B cell (primary cell): Measurements from ENCODE around the gene ERAS. TPM values are rescaled to one million over a fixed set of nuclear protein-coding genes. Genes with fewer than 3 reads are reported as not detected.

Experiments used
- ATAC-seq: fragments of 200-7000 bp; cut with Tn5 transposase; one replicate; pipeline ENCODE4 v1.10.0; 2021; ENCODE audit warnings: low read depth, mild to moderate bottlenecking, moderate number of reproducible peaks, moderate library complexity
- CTCF ChIA-PET: fragments of 350-600 bp; sonication (Branson Sonifier 250); formaldehyde crosslinking; loops from one replicate; lab custom pipeline; 2021; ENCODE audit warnings: antibody characterized with exemption, inconsistent platforms; lab: Charles Lee
- POLR2A ChIA-PET: fragments of 350-600 bp; sonication (Branson Sonifier 250); formaldehyde crosslinking; loops from one replicate; lab custom pipeline; 2021; ENCODE audit warnings: antibody characterized with exemption; lab: Charles Lee
- DNase-seq: peaks from one replicate; pipeline ENCODE4 v3.0.0; 2013
- H2AFZ ChIP-seq: 2 replicates; pipeline ENCODE4 v1.6.1; 2012; ENCODE audit warnings: mild to moderate bottlenecking, low read depth, low read length; ENCODE audit not compliant: insufficient read depth, poor library complexity, severe bottlenecking
- H3K27ac ChIP-seq, 2 donors: 1 replicate in 1 of 2; 2 replicates in 1 of 2; pipeline ENCODE4 v1.5.1; 2012 to 2013; ENCODE audit warnings: low read length in 2 of 2, mild to moderate bottlenecking in 2 of 2, moderate library complexity in 1 of 2
- H3K27me3 ChIP-seq, 4 experiments: fragments of 200-600 bp in 1 of 4; sonication (generic) in 1 of 4; replicated peaks in 1 of 4; 1 replicate in 2 of 4; 2 replicates in 2 of 4; pipeline versions ENCODE4 v1.6.1 to v1.7.0; 2013 to 2016; ENCODE audit warnings: low read length in 3 of 4, mild to moderate bottlenecking in 2 of 4, mixed read lengths in 1 of 4, moderate library complexity in 1 of 4; ENCODE audit not compliant: insufficient read depth in 4 of 4, control insufficient read depth in 3 of 4; ENCODE audit errors: control extremely low read depth in 1 of 4
- H3K36me3 ChIP-seq, 2 experiments: replicated peaks in 1 of 2; 1 replicate in 1 of 2; 2 replicates in 1 of 2; pipeline versions ENCODE4 v1.6.1 to v1.7.1; 2013; ENCODE audit warnings: low read length in 1 of 2; ENCODE audit not compliant: insufficient read depth in 2 of 2, control insufficient read depth in 1 of 2; ENCODE audit errors: control extremely low read depth in 1 of 2, extremely low read depth in 1 of 2
- H3K4me1 ChIP-seq, 2 donors: fragments of 200-600 bp in 1 of 2; sonication (generic) in 1 of 2; 1 replicate in 1 of 2; 2 replicates in 1 of 2; pipeline versions ENCODE4 v1.5.1 to v1.6.1; 2013 to 2017; ENCODE audit warnings: low read length in 2 of 2; ENCODE audit not compliant: control insufficient read depth in 2 of 2, insufficient read depth in 2 of 2
- H3K4me2 ChIP-seq: replicated peaks from 2 replicates; pipeline ENCODE3; 2012; ENCODE audit warnings: mild to moderate bottlenecking, low read depth, low read length; ENCODE audit not compliant: poor library complexity, severe bottlenecking
- H3K4me3 ChIP-seq, 5 experiments: fragments of 200-600 bp in 1 of 5; sonication (generic) in 1 of 5; 1 replicate in 3 of 5; 2 replicates in 2 of 5; pipeline versions ENCODE4 v1.5.1 to v1.7.0; 2011 to 2016; ENCODE audit warnings: low read length in 4 of 5, mild to moderate bottlenecking in 4 of 5, low read depth in 2 of 5, control low read depth in 1 of 5, moderate library complexity in 1 of 5; ENCODE audit not compliant: insufficient read depth in 1 of 5; ENCODE audit errors: control extremely low read depth in 1 of 5, extremely low read depth in 1 of 5
- H3K79me2 ChIP-seq: fragments of 200-600 bp; sonication (generic); one replicate; pipeline ENCODE4 v1.6.0; 2016; ENCODE audit warnings: low read length; ENCODE audit not compliant: control insufficient read depth, insufficient read depth
- H3K9ac ChIP-seq: fragments of 200-600 bp; sonication (generic); 2 replicates; pipeline ENCODE4 v1.6.1; 2017; ENCODE audit warnings: mild to moderate bottlenecking, low read length, moderate library complexity
- H3K9me3 ChIP-seq, 3 donors: one replicate each; pipeline versions ENCODE4 v1.6.1 to v1.7.1; 2013; ENCODE audit warnings: low read length in 2 of 3; ENCODE audit not compliant: control insufficient read depth in 2 of 3, insufficient read depth in 1 of 3; ENCODE audit errors: control extremely low read depth in 1 of 3
- H4K20me1 ChIP-seq: 2 replicates; pipeline ENCODE4 v1.6.0; 2012; ENCODE audit warnings: mild to moderate bottlenecking, low read length; ENCODE audit not compliant: insufficient read depth, control insufficient read depth, poor library complexity, severe bottlenecking
- H3K27ac Mint-ChIP-seq: one replicate; pipeline ENCODE4 v1.8.0; 2021; ENCODE audit warnings: mixed read lengths
- H3K27me3 Mint-ChIP-seq: one replicate; pipeline ENCODE4 v1.8.0; 2021; ENCODE audit warnings: mixed read lengths
- H3K4me1 Mint-ChIP-seq: one replicate; pipeline ENCODE4 v1.8.0; 2021; ENCODE audit warnings: mixed read lengths
- H3K4me3 Mint-ChIP-seq: one replicate; pipeline ENCODE4 v1.8.0; 2021; ENCODE audit warnings: mixed read lengths
- H3K9me3 Mint-ChIP-seq: one replicate; pipeline ENCODE4 v1.8.0; 2022; ENCODE audit warnings: mixed read lengths; ENCODE audit not compliant: insufficient read depth
- EZH2 ChIP-seq: IDR thresholded peaks from 2 replicates; pipeline ENCODE4 v1.6.1; 2012; ENCODE audit warnings: borderline replicate concordance, low read depth, mild to moderate bottlenecking, moderate library complexity, low read length; ENCODE audit not compliant: insufficient read depth, poor library complexity, severe bottlenecking
- whole genome bisulfite sequencing: methylation state at CpG from one replicate; pipeline ENCODE4 v1.1.5; 2013; ENCODE audit warnings: missing lambda C conversion rate; ENCODE audit not compliant: insufficient coverage; 5-methylcytosine and 5-hydroxymethylcytosine counted together
- intact Hi-C: fragments of 100-400 bp; cut with micrococcal nuclease; formaldehyde crosslinking; loops from one replicate; pipeline ENCODE4 v1.10.0; 2022
- polyA plus RNA-seq: library from polyadenylated mRNA; depleted of rRNA; stranded (reverse); fragments of >200 nt; gene quantifications from 2 replicates; pipeline ENCODE4 v1.2.3, GENCODE V29; 2012
- total RNA-seq, 2 donors: library from RNA; stranded (reverse); fragments of 120-200 nt in 1 of 2; gene quantifications; 1 replicate in 1 of 2; 2 replicates in 1 of 2; pipeline versions ENCODE4 v1.2.3 to v1.2.4, GENCODE V29; 2013 to 2022
- TF ChIP-seq, protein P1 (sequence below): fragments of 200-600 bp; IDR thresholded peaks from one replicate; pipeline ENCODE4 v1.8.0; 2022; ENCODE audit warnings: antibody characterized with exemption, mild to moderate bottlenecking

Gene ERAS
- total and polyA plus RNA-seq, 2 donors (not counting 1 experiment from before 2014, with no cell fraction given), result 0.09 TPM; not detected in 1

DNA sequence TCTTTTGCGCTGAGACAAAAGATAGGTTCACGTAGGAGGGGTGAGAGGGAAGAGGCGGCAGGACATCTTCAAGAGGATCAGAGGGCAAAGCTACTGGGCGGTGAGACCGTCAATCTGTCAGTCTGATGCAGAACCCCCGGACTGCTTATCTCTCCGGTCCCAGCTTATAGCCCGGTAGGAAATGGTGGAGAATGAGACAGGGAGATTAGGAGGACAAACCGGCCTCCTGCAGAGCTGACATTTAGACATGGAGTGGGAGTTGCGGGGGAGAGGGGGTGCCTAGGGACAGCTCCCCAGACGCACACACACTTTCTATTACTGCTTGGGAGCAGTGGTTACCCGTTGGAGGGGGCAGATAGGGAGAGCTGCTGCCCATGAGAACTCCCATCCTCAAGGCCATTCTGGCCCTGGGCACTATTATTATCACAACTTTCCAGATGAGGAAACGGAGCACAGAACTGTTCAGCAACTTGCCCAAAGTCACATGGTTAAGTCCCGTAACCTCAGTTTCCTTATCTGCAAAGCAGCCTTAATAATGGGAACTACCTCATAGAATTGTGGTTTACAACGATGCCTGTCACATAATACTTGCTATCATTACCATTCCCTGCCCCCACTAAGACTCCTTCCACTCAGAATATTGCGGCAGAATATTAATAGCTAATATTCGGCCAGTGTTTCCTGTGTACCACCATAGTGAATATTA, 25.6 kb upstream of the ERAS start:
- Histone ChIP-seq H3K27me3 (no peaks in the 10 kb centered on the region), H3K4me2 (peak overlapping the region; percentile 60), H3K4me1 (peaks cover 4 to 16% of the 10 kb centered on the region in 2 donors), H3K36me3 (peaks cover 0 to 5% of the 10 kb centered on the region in 2 experiments), H3K9me3 (no peaks in the 10 kb centered on the region), H4K20me1 (no peaks in the 10 kb centered on the region), H3K4me3 (peak overlapping the region; percentile 59 to 82 (median 65)), H3K79me2 (no peaks in the 10 kb centered on the region), H3K27ac (peak overlapping the region; percentile 81 to 88), H2AFZ (peak overlapping the region; percentile 83), H3K9ac (peak overlapping the region; percentile 64)
- Mint-ChIP-seq H3K27me3 (no peaks in the 10 kb centered on the region), H3K4me3 (peak overlapping the region; percentile 96), H3K27ac (peak overlapping the region; percentile 98), H3K9me3 (no peaks in the 10 kb centered on the region), H3K4me1 (peaks cover 14% of the 10 kb centered on the region)
- ATAC-seq, result no peak
- POLR2A ChIA-PET, result interaction anchor here (0.6 to 1.5 kb wide), 6 partner anchors 42 to 1567 kb away, joined by 3 to 9 read pairs (median 4); partner anchors contain the start of genes PQBP1, TBC1D25 and TIMM17B
- intact Hi-C loops, result loop anchor here (1.0 to 5.0 kb wide), 6 partner anchors 90 to 323 kb away; partner anchors contain the start of genes FTSJ1, PIM2 and TFE3
- WGBS, result 31% methylated on average over 8 of the region's 17 CpGs
- CTCF ChIA-PET, result interaction anchor here (1.0 to 1.5 kb wide), 4 partner anchors 117 to 355 kb away, joined by 3 to 7 read pairs (median 3); partner anchors contain the start of gene WAS
- DNase-seq, result no peak
- TF ChIP-seq EZH2, result no peak
- TF ChIP-seq, protein P1, sequence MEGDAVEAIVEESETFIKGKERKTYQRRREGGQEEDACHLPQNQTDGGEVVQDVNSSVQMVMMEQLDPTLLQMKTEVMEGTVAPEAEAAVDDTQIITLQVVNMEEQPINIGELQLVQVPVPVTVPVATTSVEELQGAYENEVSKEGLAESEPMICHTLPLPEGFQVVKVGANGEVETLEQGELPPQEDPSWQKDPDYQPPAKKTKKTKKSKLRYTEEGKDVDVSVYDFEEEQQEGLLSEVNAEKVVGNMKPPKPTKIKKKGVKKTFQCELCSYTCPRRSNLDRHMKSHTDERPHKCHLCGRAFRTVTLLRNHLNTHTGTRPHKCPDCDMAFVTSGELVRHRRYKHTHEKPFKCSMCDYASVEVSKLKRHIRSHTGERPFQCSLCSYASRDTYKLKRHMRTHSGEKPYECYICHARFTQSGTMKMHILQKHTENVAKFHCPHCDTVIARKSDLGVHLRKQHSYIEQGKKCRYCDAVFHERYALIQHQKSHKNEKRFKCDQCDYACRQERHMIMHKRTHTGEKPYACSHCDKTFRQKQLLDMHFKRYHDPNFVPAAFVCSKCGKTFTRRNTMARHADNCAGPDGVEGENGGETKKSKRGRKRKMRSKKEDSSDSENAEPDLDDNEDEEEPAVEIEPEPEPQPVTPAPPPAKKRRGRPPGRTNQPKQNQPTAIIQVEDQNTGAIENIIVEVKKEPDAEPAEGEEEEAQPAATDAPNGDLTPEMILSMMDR, result no peak
